GM18870 (cell line): Measurements from ENCODE around the gene PLEKHA8.

Source experiments
- ATAC-seq: cut with Tn5 transposase; IDR thresholded peaks from one replicate; pipeline ENCODE4 v1.9.1; 2021; ENCODE audit warnings: moderate library complexity; ENCODE audit not compliant: unreplicated experiment

The PLEKHA8 gene

GRCh38 chr7:30102281-30102680 is 74.1 kb downstream of the PLEKHA8 start:
- no peak for ATAC-seq

DNA sequence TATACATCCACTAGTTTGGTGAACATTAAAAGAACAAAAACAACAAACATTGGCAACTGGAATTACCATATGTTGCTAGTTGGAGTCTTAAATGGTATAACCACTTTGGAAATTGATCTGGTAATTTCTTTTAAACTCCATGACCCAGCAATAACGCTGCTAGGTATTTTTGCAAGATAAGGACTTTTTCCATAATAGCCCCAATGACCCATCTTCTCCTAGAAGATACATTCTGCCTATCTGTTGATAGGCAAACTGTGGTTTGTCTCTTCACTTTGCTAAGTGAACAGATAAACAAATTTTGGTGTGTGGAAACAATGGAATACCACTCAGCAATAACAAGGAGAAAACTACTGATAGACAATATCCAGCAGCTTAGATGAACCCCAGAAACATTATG is 75.9 kb downstream of the PLEKHA8 start:
- no peak for ATAC-seq

DNA sequence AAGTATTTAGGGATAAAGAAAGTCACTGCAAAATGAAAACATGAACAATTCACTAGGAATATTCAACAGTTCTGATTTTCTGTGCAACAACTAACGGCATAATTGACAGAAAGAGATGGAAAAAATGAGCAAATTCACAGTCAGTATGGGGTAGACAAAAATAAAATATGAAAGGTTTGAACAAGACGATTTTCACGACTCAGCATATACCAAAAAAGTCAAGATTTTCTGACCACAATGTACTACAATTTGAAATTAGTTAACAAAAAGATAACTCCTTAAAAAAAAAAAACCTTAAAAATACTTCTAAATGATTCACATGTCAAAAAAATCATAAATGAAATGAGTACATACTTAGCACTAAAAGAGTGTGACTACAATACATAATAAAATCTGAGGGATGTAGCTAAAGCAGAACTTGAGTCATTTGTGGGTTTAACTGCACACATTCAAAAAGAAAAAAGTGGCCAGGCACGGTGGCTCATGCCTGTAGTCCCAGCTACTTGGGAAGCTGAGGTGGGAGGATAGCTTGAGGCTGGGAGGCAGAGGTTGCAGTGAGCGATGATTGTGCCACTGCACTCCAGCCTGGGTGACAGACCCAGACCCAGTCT is 84.0 kb downstream of the PLEKHA8 start:
- no peak for ATAC-seq

GRCh38 chr7:30113144-30113543 is 84.9 kb downstream of the PLEKHA8 start:
- ATAC-seq = no peak

- no peak for ATAC-seq
These were observed 86.5 kb downstream of the PLEKHA8 start for GRCh38 chr7:30114536-30115238.

DNA sequence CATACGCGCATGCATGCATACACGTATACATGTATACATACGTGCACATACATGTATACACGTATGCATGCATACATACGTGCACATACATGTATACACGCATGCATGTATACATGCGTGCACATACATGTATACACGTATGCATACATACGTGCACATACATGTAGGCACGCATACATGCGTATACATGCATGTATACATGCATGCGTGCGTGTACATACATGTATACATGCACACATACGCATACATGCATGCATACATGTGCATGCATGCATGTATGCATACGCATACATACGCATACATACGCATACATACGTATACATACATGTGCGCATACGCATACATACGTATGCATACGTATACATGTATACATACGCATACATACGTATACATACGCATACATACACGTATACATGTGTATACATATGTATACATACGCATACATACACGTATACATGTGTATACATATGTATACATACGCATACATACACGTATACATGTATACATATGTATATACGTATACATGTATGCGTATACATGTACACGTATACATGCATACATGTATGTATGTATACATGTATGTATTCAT is 87.6 kb downstream of the PLEKHA8 start:
- no peak for ATAC-seq

DNA sequence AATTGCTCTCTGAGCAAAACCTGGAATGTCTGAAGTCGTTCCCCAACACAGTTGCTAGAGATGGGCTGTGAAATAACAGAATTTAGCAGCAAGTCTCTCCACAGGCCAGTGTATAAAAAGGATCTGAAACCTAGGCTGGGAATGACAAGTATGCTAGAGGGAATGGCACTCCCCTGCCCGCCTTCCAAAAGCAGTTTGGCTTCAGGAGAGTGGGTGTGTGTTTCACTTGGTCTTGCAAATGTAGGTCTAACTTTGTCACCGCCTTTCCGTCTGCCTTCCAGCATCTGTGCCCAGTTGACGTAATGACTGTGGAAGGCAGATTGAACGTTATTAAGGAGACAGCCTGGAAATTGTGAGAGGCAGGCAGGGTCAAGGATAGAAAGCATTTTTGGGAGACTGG is 88.6 kb downstream of the PLEKHA8 start:
- ATAC-seq = no peak

DNA sequence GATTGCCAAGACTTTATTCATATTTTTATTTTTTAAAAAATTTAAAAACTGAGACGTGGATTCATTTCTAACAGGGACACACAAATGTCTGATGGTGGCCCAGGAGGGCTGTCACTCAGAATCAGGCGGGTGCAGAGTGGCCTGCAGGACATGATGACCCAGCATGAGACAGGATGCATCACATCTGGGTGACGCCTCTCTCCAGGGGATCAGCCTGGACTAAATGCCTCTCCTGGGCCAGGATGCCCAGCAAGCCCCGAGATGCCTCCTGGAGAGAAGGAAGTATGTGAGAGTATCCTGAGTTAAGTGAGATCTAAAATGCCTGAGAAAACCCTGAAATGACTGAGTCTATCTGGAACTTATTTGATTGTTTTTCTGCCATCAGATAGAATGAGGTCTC is 89.7 kb downstream of the PLEKHA8 start:
- ATAC-seq = no peak

GRCh38 chr7:30119890-30120577 is 91.8 kb downstream of the PLEKHA8 start:
- ATAC-seq = no peak

DNA sequence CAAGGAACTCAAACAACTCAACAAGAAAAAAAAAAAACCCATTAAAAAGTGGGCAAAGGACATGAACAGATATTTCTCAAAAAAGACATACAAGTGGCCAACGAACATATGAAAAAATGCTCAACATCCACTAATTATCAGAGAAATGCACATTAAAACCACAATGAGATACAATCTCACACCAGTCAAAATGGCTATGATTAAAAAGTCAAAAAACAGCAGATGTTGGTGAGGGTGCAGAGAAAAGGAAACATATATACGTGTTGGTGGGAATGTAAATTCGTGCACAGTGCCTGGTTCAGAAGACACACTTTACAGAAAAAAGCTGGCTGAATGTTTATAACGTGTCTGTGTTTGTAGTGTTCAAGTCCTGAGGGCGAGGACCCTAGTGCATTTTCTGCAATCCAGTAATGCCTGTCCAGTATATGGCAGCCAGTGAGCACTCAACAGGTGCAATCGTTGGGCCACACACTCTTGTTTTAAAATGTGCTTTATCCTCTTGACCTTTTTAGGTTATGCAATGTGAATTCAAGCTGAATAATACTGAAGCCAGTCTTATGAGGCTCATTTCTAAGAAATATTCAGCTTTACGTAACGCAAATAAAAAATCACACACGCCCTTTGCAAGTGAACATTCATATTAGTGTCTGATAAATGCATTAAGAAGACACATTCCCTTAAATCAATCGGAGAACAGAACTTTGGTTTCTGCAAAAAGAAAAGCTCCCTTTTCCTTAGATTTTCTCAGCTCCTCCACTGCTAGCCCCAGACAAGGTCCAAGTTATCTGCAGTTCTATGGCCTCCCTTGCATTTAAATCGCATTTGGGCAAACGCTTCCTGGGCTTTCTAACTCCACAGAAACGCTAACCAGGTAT is 105.8 kb downstream of the PLEKHA8 start:
- ATAC-seq = no peak

GRCh38 chr7:30134611-30135300 is 106.5 kb downstream of the PLEKHA8 start, which contains the start of gene MTURN:
Gene MTURN (plus strand): TSS chr7:30134986. CDS start chr7:30135137, 151 bp downstream.
- peak; percentile 59 for ATAC-seq

- no peak for ATAC-seq
These were observed 107.3 kb downstream of the PLEKHA8 start for GRCh38 chr7:30135301-30136116.

DNA sequence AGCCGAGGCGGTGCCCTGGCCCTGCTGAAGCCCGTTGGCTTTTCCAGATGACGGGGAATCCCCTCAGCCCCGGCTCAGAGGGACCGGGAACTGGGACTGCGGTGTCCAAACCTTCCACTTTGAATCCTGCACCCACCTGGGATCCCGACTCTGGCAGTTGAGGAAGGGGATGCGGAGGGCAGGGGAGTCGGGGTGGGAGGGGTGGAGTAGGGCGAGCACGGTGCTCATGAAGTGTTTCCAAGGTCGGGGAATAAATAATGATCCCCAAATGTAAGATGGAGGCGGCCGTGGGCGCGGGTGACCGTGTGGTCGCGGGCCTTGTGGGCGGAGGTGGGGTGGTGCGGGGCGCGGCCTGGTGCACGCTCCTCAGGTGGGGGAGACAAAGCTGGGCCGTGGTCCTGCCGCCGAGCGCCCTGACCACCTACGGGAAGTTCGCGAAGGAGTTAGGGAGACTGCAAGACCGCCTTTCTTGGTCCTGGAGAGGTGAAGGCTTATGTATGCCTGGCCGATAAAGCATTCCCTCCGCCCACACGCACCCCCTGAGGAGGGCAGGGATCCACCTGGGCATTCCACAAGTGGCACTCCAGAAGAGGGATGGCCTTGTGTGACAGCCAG is 108.0 kb downstream of the PLEKHA8 start:
- ATAC-seq = no peak

- ATAC-seq = no peak
These were observed 108.7 kb downstream of the PLEKHA8 start for GRCh38 chr7:30136743-30137485.

GRCh38 chr7:30139836-30140384 is 111.7 kb downstream of the PLEKHA8 start:
- no peak for ATAC-seq

DNA sequence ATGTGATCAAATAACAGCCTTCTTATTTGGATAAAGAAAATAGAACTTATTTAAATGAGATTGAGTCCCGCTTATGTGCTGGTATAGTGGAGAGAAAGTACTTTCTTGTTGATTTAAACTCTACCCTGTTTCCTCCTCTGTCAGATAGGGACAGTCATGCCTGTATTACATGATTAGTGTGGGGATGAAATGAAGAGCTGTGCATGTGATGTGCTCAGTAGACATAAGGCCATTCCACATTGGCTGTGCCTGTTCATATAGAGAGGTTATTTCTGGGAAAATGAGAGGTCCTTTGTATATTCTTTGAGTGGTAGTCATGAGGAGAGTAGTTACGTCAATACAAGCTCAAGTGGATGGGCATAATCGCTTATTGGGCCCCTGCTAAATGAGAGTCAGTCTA is 112.2 kb downstream of the PLEKHA8 start:
- no peak for ATAC-seq

DNA sequence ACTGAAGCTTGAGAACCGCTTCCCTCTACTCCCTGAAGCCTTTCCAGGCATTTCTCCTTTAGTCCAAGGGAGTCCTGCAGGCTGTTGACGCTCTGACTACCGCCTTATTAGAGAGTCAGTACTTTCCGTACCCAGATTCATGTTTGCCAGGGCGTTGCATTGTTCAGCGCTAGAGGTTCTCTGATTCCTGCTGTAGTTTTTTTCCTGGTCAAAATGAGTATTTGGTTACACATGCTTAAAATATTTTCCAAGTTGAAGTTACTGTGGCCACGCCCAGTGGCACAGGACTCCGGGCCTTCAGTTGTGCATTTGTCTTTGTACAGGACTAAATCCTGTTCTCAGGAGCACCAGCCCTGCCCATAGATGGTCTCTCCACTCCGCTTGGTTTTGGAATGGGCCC is 114.5 kb downstream of the PLEKHA8 start:
- ATAC-seq = no peak

DNA sequence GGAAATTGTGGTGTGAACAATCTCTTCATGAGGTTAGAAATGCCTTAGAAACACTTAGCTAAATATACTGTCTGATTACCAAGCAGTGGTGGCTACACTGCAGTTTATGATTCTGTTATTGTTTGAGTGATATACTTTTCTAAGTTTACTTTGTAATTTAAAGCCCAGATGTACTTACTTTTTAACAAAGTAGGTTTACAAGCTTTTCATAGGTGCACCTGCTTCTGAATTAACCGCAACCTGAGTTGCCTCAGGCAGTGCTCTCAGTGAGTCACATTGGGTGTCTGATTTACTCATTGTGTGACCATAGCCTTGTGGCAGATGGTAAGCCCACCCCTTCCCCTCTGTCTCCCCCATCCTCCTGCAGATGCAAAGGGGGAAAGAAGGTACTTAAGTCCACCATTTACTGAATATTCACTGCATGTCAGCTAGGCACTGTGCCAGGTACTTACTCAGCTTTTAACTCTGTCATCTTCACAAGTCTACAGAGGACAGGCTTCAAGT is 115.6 kb downstream of the PLEKHA8 start:
- ATAC-seq = no peak
